Fibroblast of mammary gland (primary cell): ENCODE results near the gene UST.

ENCODE experiments used
- DNase-seq: peaks from one replicate; pipeline ENCODE4 v3.0.0-alpha.2; 2010; ENCODE audit warnings: low read depth
- H3K4me3 ChIP-seq: 2 replicates; pipeline ENCODE4 v1.5.1; 2011; ENCODE audit warnings: low read depth, mild to moderate bottlenecking, low read length, moderate library complexity; ENCODE audit not compliant: control insufficient read depth
- CTCF ChIP-seq: conservative IDR thresholded peaks from 2 replicates; pipeline ENCODE4 v1.5.1; 2011; ENCODE audit warnings: low read depth, low read length, inconsistent platforms; ENCODE audit not compliant: control insufficient read depth, insufficient read depth

UST gene

GRCh38 chr6:148891405-148891783, 144.6 kb downstream of the UST start:
- no peak for TF ChIP-seq CTCF
- no peak overlapping the region for H3K4me3 ChIP-seq
- no peak for DNase-seq

- DNase-seq: peak; percentile 49
- TF ChIP-seq CTCF: no peak
- H3K4me3 ChIP-seq: no peak overlapping the region
These were observed 145.4 kb downstream of the UST start for GRCh38 chr6:148892247-148892646.

GRCh38 chr6:148893073-148893472, 146.2 kb downstream of the UST start:
- no peak for TF ChIP-seq CTCF
- no peak for DNase-seq
- H3K4me3 ChIP-seq: no peak overlapping the region

- TF ChIP-seq CTCF: no peak
- H3K4me3 ChIP-seq: no peak overlapping the region
- DNase-seq: no peak
These were observed 146.7 kb downstream of the UST start for GRCh38 chr6:148893481-148893880.

- no peak for DNase-seq
- H3K4me3 ChIP-seq: no peak overlapping the region
- no peak for TF ChIP-seq CTCF
These were observed 151.7 kb downstream of the UST start for GRCh38 chr6:148898376-148899014.

GRCh38 chr6:148904896-148905870, 158.4 kb downstream of the UST start:
- no peak for TF ChIP-seq CTCF
- DNase-seq: no peak
- no peak overlapping the region for H3K4me3 ChIP-seq
